ENCODE results near the gene RPS5.
A peak's percentile ranks its signal among the peaks of the same experiment; 100 is the strongest.
"Not testable (repeated sequence)": the region's sequence is repeated elsewhere in the genome, so short reads cannot be mapped to it uniquely, and the experiment has no call there.

The RPS5 gene

DNA sequence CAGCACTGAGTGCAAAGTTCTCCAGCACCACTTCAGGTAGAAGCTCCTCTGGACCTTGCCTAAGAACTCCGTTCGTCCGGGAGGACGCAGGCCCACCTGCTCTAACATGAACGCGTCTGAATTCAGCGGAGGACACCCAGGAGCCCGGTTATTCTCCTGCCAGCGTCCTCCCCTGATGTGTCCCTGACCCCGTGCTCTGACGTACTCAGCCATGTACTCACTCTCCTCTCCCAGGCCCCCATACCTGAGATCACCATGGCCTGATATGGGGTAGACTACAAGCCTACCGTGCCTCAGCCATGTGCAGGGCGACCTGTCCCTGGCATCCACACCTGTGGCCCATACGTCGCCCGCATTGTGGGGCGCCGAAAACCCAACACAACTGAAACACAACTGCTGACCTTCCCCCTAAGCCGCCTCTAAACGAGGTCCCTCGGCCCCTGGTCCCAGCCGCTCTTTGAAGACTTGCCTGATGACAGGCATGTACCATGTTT is 20.6 kb downstream of the RPS5 start:
- DNase-seq: no peak

DNA sequence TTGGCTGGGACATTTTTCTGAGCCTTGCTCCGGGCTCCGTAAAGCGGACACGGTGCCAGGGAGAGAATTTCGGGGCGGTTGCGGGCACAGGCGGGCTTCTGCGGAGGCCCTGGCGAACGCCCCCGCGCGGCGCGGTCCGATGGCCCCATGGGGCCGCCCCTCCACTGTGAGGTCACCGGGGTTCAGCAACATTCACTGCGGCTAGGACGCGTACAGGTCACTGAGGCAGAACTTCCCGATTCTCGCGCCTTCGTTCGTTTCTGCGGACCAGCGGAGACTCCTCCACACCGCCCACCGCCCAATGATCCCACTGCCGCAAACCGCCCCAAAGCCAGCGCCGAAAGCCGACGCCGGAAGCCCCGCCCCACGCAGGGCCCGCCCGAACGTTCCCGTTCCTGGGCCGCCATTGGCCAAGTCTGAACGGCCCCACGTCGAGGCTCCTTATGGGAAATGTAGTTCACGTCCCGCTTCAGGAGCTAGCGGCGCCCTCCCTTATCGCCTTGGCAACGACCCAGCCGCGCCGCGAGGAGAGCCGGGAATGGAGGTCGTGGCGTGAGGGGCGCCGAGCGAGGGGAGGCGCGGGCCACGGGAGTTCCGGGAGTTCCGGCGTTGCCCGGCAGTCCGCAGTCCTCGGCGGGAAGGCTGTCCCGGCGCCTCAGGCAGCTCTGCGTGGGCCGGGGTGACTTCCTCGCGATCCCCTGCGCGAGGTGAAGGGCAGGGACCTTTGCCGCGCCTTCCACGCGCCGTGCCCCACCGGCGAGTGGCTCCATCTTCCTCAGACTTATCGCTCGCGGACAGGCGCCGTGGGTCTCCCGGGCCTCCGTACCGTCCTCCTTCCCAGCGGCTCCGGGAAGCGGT is 21.3 kb downstream of the RPS5 start, which contains the start of gene ZNF584:
Gene ZNF584 (plus strand): TSS at position 498 of the 858 bp plus-strand sequence. CDS start 499 bp downstream, outside the sequence.
- peak; percentile 96 for DNase-seq

DNA sequence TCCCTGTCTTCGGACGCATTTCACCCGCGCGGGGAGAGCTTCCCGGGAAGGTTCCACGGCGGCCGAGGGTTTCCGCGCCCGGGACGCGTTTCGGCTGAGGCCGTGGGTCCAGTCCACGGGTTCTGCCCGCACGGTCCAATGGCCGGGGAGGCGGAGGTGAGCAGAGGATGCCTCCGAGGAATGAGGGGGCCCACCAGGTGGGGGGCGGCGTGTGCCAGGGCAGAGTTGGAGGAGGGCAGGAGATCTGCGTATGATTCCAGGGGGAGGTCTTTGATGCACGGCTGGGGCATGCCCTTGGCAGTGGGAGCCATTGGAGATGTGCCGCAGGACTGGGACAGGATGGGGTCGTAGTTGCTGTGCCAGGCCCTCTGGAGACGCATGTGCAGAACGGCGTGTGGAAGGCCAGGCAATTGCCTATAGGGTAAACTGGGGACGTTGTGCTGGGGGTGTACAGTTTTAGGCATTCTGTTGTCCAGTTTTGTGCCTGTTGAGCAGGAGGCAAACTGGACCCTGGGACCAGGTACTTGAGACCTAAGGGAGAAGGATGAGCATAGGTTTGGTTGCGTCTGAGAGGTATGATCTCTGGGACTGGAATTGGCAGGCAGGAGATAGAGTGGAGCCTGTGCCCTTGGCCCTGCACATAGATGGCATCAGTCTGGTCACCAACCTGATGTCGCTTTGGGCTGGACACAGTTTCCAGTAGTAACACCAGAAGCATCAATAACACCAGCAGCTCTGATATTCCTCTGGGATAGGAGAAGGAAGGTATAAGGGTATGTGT is 22.1 kb downstream of the RPS5 start:
- DNase-seq: no peak

DNA sequence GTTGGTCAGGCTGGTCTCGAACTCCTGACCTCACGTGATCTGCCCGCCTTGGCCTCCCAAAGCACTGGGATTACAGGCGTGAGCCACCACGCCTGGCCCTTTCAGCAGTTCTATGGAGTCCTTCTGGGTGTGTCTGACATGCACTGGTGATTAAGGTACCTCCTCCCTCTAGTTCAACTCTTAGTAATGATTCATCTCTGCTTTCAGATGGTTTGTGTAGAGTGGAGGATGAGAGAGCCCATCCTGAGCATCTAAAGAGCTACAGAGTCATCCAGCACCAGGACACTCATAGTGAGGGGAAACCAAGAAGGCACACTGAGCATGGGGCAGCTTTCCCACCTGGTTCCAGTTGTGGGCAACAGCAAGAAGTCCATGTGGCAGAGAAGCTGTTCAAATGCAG is 29.5 kb downstream of the RPS5 start:
- no peak for DNase-seq

DNA sequence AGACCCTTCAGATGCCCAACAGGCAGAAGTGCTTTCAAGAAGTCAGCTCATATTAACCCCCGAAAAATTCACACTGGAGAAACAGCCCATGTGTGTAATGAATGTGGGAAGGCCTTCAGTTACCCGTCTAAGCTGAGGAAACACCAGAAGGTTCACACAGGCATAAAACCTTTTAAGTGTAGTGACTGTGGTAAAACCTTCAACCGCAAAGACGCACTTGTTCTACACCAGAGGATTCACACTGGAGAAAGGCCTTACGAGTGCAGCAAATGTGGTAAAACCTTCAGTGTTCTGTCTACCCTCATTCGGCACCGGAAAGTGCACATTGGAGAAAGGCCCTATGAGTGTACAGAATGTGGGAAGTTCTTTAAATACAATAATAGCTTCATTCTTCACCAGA is 30.0 kb downstream of the RPS5 start:
- DNase-seq: no peak

DNA sequence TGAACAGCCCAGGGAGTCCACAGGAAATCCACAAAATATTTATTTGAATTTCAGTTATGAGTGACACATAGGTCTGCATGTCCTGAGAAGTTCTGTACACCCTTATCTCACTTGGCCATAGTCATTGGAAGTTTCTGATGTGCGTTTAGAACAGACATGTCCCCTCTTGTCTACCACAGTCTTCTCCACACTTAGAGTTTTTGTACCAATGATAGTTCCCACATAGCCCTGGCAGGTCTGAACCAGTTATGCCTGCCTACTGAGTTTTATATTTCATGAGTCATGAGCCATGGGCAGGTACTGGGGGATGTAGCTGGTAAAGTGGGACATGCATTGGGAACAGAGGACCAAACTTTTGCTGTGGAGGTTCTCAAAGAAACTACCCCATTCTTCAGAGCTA is 41.5 kb downstream of the RPS5 start:
- no peak for DNase-seq

DNA sequence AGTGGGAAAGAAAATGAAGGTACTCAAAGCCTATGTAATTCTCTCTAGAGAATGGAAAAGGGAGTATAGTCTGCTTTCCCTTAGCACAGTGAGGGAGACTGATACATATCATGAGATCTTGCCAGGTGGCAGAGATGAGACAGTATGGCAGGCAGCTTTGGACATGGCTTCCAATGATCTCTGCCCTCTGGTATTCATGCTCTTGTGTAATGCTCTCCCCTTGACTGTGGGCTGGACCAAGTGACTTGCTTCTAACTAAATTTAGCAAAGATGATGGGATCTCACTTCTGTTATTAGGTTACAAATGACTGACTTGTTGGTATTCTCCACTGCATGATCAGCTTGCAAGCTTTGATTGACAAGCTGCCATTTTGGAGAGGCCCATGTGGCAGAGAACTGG is 42.7 kb downstream of the RPS5 start:
- no peak for DNase-seq

DNA sequence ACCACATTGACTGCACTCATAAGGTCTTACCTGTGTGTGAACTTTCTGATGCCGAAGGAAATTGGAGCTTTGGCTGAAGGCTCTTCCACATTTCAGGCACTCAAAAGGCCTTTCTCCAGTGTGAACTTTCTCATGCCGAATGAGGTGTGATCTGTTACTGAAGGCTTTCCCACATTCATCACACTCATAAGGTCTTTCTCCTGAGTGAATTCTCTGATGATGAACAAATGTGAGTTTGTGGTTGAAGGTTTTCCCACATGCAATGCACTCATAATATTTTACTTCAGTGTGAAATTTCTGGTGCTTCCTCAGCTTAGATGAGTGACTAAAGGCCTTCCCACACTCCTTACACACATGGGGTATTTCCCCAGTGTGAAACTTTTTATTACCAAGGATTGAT is 47.1 kb downstream of the RPS5 start:
- DNase-seq: no peak

DNA sequence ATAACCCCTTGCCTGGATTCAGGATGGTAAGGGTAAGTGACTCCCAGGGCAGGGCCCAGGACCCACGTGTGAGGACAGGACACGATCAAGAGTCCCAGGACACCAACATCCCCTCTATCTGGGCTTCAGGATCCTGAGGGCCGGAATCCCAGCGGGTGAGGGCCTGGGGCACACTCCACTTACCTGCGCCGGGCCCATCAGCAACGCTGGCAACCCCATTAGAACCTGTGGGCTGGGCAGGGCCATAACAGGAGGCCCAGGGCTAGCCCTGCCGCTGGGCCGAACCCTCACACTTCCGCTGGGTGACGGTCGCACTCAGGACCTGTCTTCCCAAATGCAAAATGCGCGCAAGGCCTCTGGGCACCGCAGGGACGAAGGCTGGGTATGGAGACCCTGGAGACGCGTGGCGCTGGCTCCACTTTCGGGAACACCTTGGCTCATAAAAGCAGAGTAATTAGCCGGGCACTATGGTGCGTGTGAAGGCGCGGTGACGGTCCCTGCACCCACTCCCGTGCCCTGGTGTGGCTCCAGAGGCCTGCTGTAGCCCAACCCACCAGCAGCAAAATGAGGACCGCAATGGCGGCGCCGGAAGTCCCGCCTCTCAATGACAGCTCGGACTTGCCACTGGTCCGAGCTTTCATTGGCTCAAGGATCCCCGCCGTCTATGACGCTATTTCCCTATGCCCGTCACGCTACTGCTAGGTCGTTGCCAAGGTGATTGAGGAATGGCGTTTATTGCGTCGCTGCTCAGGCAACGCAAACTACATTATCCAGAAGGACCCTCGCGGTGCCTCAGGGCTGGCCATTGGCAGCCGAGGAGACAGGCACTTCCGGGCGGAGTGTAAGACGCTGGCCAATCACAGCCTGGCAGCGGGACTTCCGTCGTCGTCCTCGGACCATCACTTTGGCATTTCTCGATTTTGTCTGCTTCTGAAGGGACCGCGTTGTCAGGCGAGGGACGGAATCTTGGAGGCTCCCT is 52.8 kb downstream of the RPS5 start, which contains the start of gene ZNF132:
Gene ZNF132 (minus strand): TSS at position 578 of the 979 bp plus-strand sequence. CDS start 332 bp downstream, at position 246.
- peak; percentile 98 for DNase-seq

DNA sequence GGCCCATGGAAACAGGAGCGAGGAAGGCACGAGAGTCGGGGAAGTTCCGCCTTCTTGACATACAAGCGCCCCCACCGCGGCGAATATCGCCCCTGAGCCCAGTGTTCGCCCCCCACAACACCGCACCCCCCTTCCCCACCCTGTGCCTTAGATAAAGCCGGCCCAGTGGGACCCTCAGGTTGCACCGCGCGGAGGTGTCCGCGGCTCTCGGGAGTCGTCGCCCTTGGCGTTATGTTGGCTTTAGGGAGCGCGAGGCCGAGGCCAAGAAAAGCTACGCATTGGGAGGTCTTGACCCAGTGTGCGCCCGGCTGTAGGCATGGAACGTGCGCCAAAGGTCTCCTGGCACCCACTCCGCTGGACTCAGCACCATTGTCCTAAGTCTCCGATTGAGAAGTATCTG is 53.5 kb downstream of the RPS5 start:
- no peak for DNase-seq

DNA sequence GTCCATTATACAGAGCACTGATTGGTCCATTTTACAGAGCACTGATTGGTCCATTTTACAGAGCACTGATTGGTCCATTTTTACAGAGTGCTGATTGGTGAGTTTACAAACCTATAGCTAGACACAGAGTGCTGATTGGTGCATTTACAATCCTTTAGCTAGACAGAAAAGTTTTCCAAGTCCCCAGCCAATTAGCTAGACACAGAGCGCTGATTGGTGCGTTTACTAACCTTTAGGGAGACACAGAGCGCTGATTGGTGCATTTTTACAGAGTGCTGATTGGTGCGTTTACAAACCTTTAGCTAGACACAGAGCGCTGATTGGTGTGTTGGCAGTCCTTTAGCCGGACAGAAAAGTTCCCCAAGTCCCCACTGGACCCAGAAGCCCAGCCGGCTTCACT is 55.9 kb downstream of the RPS5 start:
- not testable (repeated sequence) for DNase-seq

Measured in suppressor macrophage treated with lipopolysaccharide for 4 hours (primary cell).